Measurements from ENCODE around the gene MRPL40.
A peak's percentile ranks its signal among the peaks of the same experiment; 100 is the strongest.
"Not testable (repeated sequence)": the region's sequence is repeated elsewhere in the genome, so short reads cannot be mapped to it uniquely, and the experiment has no call there.

Gene MRPL40

DNA sequence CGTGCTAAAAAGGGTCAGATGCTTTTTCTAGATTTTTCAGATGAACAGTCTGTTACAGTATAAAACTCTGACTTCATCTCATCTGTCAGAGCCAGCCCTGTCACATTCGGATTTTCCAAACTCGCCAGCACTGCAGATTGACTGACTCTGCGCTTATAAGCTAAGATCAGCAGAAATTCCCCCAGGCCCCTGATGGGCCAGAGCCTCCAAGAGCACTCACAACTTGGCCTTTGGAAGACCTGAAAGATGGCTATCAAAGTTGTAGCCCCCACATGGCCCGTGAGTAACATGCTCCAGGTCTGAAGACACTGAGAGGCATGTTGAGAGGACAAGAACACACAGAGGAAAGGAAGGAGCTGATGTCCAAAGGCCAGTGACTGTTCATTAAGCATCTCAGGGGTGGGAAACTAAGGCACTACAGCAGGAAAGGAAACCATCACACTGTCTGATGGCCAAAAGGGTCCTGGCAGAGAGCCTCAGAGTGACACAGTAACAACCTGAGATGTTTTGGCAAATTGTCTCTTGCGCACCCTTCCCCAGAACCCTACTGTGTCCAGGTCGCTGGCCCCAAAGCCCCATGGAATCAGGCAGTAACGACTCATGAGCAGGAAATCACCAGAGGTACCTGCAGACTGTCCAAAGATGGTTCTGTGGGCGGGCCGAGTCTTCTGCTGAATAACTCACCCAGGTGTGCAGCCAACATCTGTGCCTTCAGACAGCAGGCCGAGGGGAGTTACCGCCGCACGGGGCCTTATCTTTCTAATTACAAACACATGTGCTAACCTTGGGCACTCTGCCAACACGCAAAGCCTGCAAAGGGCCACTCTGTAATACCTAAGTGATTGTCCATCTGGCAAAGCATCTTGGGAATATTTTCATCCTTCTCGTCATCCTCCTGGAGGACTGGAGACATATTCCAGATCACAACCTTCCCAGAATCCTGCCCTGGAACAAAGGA lies 24.4 kb upstream of the MRPL40 start:
- DNase-seq = no peak

GRCh38 chr22:19410941-19411689 lies 21.2 kb upstream of the MRPL40 start:
- DNase-seq = no peak

- DNase-seq = no peak
Measured at GRCh38 chr22:19411690-19412045, 20.7 kb upstream of the MRPL40 start.

DNA sequence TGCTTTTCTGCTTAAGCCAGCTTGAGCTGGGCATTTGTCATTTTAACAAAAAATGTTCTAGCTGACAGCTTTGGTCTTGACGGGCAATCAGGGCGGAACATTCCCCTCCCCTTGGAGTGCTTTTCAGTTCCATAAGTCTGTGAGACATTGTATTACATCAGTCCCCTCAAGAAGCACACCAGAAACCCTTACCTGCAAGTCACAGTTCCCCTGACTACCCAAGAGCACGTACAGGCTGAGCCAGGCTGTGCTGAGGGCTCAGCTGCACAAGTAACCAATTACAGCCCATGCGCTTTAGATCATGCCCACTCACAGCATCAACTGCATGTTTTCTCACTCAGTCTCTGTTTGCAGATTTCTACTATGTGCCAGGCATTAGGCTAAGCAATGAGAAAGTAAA lies 19.9 kb upstream of the MRPL40 start:
- DNase-seq = no peak

GRCh38 chr22:19412923-19413322 lies 19.4 kb upstream of the MRPL40 start:
- no peak for DNase-seq

DNA sequence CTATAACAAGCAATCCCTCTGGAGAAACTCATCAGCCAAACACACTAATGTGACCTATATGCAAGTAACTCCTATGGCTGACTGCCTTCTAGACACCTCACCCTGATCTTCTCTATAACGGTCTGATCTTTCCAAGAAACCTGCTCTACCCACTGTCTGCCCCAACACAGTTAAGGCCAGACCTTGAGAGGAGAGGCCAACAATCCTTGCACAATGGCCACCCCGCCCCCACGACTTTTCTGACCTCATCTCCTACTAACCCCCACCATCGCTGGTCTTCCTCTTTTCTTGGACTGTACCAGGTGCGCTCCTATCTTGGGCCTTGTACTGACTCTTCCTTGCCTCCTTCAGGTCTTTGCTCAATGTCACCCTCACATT lies 13.3 kb upstream of the MRPL40 start:
- no peak for DNase-seq

- no peak for DNase-seq
Measured at GRCh38 chr22:19419464-19420178, 12.7 kb upstream of the MRPL40 start.

- no peak for DNase-seq
Measured at GRCh38 chr22:19420321-19420720, 12.0 kb upstream of the MRPL40 start.

- no peak for DNase-seq
Measured at GRCh38 chr22:19422440-19423301, 9.7 kb upstream of the MRPL40 start.

GRCh38 chr22:19424186-19424500 lies 8.2 kb upstream of the MRPL40 start:
- DNase-seq = no peak

- DNase-seq = no peak
Measured at GRCh38 chr22:19429950-19430889, 2.1 kb upstream of the MRPL40 start.

DNA sequence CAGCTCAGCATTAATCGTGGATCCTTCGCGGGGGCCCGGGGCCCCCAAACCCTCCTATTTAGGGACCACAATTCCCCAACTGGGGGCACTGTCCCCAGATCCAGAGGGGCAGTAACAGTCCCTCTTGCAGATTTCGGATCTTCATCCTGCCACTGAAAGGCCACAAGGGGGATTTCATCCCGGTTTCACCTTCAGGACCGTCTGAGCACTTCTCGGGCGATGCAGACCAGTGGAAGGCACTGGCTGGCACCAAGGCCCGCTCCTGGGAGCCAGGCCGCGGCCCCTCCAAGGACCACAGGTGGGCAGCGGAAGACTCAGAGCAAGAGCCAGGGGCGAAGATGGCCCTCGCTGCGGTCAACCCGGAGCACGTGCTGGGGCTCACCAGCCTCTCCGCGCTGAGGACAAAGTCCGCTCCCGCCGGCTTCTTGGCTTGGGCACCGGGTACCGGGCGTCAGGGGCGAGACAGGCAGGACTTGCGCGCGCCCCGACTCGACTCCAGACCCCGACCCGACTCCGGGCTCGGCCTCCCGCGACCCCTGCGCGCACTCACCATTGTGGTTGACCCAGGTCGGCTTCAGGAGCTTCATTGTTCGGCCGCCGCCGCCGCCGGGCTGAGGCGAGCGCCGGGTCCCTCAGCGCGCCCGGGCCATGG lies 1.3 kb upstream of the MRPL40 start:
- DNase-seq = no peak

DNA sequence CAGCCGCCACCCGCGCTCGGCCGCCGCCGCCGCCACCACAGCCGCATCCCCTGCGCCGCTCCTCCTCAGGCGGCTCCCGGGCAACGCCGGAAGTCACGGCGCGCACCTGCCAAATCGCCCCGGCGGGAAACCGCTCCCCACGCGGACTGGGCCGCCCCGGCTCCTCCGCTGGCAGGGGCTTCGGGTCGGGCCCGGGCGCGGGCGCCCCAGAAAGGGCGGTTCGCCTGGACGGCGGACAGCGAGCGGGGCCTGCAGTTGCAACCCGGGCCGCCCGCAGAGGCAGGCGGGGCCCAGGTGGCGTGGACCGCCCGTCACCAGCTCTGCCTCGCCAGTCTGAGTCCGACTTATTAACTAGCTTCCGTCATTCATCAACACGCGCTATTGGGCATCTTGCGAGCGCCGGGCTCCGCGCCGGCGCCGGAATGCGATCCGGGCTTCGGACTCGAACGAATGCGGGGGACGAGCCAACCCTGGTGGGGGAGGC lies 654 bp upstream of the MRPL40 start, which contains the start of gene HIRA:
Gene HIRA, minus strand, starts transcription at position 85 of the 484 bp plus-strand sequence. CDS start 257 bp downstream, outside the sequence.
- peak; percentile 17 for DNase-seq

DNA sequence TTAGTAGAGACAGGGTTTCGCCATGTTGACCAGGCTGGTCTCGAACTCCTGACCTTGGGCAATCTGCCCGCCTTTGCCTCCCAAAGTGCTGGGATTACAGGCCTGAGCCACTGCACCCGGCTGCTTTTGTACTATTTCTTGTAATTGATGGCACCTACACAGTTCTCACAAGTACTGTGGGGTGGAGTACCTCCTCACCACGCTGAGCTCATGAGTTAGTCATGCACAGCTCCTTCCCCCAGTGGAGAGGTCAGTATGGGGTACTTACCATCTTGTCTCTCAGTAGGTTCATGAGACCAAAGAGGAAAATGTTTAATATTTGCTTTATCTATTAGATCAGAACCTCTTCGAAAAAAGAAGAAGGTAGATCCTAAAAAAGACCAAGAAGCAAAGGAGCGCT lies 2.1 kb downstream of the MRPL40 start:
- DNase-seq = no peak

DNA sequence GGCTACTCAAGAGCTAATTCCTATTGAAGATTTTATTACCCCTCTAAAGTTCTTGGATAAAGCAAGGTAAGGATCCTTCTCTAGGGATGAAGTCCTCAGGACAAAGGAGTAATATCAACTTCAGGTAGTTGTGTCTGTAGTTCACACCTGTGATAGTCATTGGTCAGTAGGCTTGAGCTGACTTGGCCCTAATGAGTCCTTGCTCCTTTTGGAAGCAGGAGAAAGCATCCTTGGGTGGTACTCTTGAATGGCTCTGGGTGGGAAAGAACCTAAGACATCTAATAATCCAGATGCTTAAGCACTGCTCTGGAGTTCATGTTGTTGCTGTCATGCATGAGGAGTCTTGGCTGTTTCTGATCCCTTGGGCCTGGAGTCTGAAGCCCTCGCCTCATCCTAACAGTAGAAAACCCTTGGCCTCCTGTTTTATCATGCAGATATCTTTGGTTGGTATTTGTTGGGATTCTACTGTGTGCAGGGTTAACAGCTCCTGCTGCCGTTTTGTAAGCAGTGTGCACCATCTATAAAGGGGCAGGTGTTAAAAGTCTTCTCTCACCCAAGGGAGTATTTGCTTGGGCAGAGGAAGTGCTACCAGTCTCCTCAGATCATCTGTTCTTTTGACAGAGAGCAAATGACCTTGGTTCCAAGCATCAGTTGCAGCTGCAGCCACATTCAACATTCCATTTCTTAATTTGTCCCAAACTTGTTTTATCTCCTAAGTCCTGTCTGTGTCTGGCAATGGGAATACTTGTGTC lies 2.7 kb downstream of the MRPL40 start:
- no peak for DNase-seq

GRCh38 chr22:19436444-19437161 lies 4.3 kb downstream of the MRPL40 start:
- DNase-seq = not testable (repeated sequence)

DNA sequence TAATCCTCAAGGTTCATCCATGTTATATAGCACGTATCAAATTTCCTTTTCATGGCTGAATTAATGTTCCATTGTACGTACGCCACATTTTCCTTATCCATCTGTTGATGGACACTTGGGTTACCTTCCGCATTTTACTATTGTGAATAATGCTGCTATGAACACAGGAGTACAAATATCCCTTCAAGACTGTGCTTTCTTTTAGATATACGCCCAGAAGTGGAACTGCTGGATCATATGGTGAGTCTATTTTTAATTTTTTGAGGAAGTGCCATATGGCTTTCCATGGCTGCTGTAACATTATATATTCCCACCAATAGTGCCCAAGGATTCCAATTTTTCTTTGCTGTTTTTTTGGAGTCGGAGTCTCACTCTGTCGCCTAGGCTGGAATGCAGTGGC lies 6.0 kb downstream of the MRPL40 start:
- no peak for DNase-seq

DNA sequence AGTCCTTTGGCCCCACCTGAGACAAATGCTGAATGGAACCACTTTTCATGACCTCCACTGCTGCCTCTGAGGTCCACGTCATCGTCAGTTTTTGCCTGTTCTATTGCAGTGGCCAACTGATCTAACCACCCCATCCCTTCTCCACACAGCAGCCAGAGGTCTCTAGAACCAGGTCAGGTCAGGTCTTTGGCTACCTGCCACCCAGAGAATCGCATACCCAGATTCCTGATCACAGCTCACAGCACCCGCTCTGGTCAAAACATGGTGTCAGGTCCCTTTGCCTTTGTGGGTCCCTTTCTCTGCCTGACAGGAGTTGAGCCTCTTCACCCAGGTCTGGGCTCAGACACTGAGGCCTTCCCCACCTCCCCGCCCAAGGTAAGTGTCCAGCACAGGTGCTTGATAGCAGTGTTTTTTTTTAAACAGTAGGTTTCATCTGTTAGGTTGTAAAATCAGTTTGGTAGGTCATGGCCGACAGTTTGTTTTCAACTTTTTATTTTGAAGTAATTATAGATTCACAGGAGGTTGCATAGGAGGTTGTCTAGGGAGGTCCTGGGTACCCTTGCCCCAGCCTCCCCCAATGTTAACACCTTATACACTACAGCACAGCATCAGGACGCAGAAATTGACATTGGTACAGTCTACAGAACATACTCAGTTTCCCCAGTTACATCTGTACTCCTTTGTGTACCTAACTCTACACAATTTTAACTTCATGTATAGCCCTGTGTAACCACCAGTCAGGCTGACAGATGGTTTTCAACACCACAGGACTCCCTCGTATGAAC lies 8.3 kb downstream of the MRPL40 start:
- DNase-seq = no peak

Data from NCI-H1417 treated with DMSO at 0.1 percent for 48 hours (cell line).